ENCODE results near the gene SPATA18. TPM values are rescaled to one million over a fixed set of nuclear protein-coding genes. Genes with fewer than 3 reads are reported as not detected.

Gene SPATA18
- total and polyA plus RNA-seq, 2 of the 8 experiments (the other 6 are each of a cell fraction or from before 2014, with no cell fraction given) = 1.4 to 2.4 TPM

DNA sequence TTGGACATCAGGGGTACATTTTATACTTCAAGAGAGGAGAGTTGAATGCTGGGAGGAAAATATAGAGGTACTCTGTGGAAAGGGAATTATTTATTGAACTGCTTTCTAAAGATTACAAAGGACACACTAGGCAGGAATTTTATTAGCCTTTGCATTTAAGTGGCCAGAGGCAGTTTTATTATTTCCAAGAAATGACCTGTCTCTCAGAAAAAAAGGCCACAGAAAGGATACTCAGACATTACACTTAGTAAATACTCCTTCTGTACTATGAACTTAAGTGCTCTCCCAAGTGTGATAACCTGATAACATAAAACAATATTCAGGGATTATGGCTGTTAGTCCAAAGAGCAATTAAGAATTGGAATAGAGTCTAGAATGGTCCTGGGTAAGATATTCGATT is 38.5 kb upstream of the SPATA18 start:
- no peak overlapping the region for H2AK5ac ChIP-seq (ENCODE audit: low read depth, low read length)
- no peak overlapping the region for H2AFZ ChIP-seq (ENCODE audit: low read length)
- H3K23me2 ChIP-seq (ENCODE audit: low read depth, low read length) = no peaks in the 10 kb centered on the region
- no peak for DNase-seq (ENCODE audit: low read depth in 1 of 2, low spot score in 2 of 2)
- no peak overlapping the region for H4K8ac ChIP-seq (ENCODE audit: extremely low read depth, insufficient read depth, low read length)
- H3K4ac ChIP-seq (replicated peaks; ENCODE audit: insufficient read length, low read depth, low read length) = no peak overlapping the region
- H3K14ac ChIP-seq (ENCODE audit: insufficient read length) = no peak overlapping the region
- H2BK15ac ChIP-seq (ENCODE audit: low read length) = no peak overlapping the region
- no peak overlapping the region for H2BK20ac ChIP-seq (ENCODE audit: low read length)
- no peak overlapping the region for H4K5ac ChIP-seq (ENCODE audit: insufficient read length, low read depth, low read length)
- no peak for FAIRE-seq
- H3K36me3 ChIP-seq (ENCODE audit: control insufficient read depth in 2 of 4, insufficient read depth in 4 of 4, low read length in 3 of 4) = no peaks in the 10 kb centered on the region
- no peaks in the 10 kb centered on the region for H3K79me2 ChIP-seq (ENCODE audit: control insufficient read depth in 1 of 2, insufficient read depth in 2 of 2, low read length in 2 of 2)
- no peak overlapping the region for H3K56ac ChIP-seq (replicated peaks; ENCODE audit: insufficient read length, low read depth, low read length)
- WGBS, 2 experiments (ENCODE audit: extremely low coverage in 1 of 2, insufficient coverage in 1 of 2, insufficient read length in 1 of 2, insufficient replicate concordance in 2 of 2, low coverage in 1 of 2, low lambda C conversion rate in 2 of 2, missing lambda C conversion rate in 1 of 2) = 100% methylated on average over 1 of the region's 1 CpG; no CpG with 5 or more reads in 1 of the 2 experiments
- no peak overlapping the region for H3K4me3 ChIP-seq (ENCODE audit: extremely low read depth in 1 of 4, insufficient read depth in 2 of 4, low read depth in 3 of 4, low read length in 4 of 4)
- H3K9me3 ChIP-seq (ENCODE audit: insufficient read depth in 2 of 2, low read depth in 1 of 2, low read length in 1 of 2) = no peaks in the 10 kb centered on the region
- ChIA-PET CTCF (ENCODE audit: partially characterized antibody) (no interaction called here), POLR2A (ENCODE audit: partially characterized antibody) (interaction anchor here (0.6 kb wide), 1 partner anchor 12 kb away, joined by 4 read pairs; no protein-coding TSS in a partner anchor)
- H4K20me1 ChIP-seq (replicated peaks in 1 of 2; ENCODE audit: control insufficient read depth in 1 of 2, insufficient read depth in 2 of 2, low read length in 2 of 2) = no peaks in the 10 kb centered on the region
- H3K18ac ChIP-seq (ENCODE audit: extremely low read depth, low read length) = no peak overlapping the region
- H4K91ac ChIP-seq (replicated peaks; ENCODE audit: insufficient read length, low read length) = no peak overlapping the region
- no peak overlapping the region for H3K9ac ChIP-seq (replicated peaks in 1 of 4; ENCODE audit: extremely low read depth in 1 of 4, low read depth in 3 of 4, low read length in 3 of 4)
- no peaks in the 10 kb centered on the region for H3K4me1 ChIP-seq (replicated peaks in 1 of 4; ENCODE audit: control insufficient read depth in 3 of 4, insufficient read depth in 4 of 4, low read length in 3 of 4)
- no peaks in the 10 kb centered on the region for H3K79me1 ChIP-seq (ENCODE audit: low read depth, low read length)
- H3K27me3 ChIP-seq (replicated peaks in 1 of 4; ENCODE audit: control insufficient read depth in 3 of 4, extremely low read depth in 1 of 4, insufficient read depth in 3 of 4, low read length in 3 of 4) = no peaks in the 10 kb centered on the region
- no peak overlapping the region for H3K23ac ChIP-seq (ENCODE audit: insufficient read length)
- no peak overlapping the region for H3K4me2 ChIP-seq (ENCODE audit: insufficient read depth in 1 of 2, low read depth in 2 of 2, low read length in 2 of 2)
- H2BK5ac ChIP-seq (ENCODE audit: low read depth, low read length) = no peak overlapping the region
- no peak overlapping the region for H3K27ac ChIP-seq (ENCODE audit: low read depth, low read length)
- no peak for TF ChIP-seq CBX8 (IDR thresholded peaks at IDR 0.05; ENCODE audit: borderline replicate concordance, low read depth, low read length)
- TF ChIP-seq CBX5 (IDR thresholded peaks at IDR 0.05; ENCODE audit: low read depth, low read length) = no peak
- no peak for TF ChIP-seq ASH2L (IDR thresholded peaks at IDR 0.05; ENCODE audit: low read length)
- no peak for TF ChIP-seq CREB1 (IDR thresholded peaks at IDR 0.05)
- no peak for TF ChIP-seq RXRA (IDR thresholded peaks at IDR 0.05; ENCODE audit: insufficient read depth, low read depth, low read length)
- TF ChIP-seq TEAD4 (IDR thresholded peaks at IDR 0.05; ENCODE audit: low read depth, low read length) = no peak
- TF ChIP-seq, protein P1, sequence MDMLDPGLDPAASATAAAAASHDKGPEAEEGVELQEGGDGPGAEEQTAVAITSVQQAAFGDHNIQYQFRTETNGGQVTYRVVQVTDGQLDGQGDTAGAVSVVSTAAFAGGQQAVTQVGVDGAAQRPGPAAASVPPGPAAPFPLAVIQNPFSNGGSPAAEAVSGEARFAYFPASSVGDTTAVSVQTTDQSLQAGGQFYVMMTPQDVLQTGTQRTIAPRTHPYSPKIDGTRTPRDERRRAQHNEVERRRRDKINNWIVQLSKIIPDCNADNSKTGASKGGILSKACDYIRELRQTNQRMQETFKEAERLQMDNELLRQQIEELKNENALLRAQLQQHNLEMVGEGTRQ (IDR thresholded peaks at IDR 0.05; ENCODE audit: low read length) = no peak
- no peak for TF ChIP-seq YY1 (IDR thresholded peaks at IDR 0.05; ENCODE audit: low read depth, low read length)
- TF ChIP-seq, protein P2, sequence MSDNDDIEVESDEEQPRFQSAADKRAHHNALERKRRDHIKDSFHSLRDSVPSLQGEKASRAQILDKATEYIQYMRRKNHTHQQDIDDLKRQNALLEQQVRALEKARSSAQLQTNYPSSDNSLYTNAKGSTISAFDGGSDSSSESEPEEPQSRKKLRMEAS (IDR thresholded peaks at IDR 0.05) = no peak
- TF ChIP-seq EZH2 (IDR thresholded peaks at IDR 0.05; ENCODE audit: low read depth, low read length, severe bottlenecking) = no peak
- no peak for TF ChIP-seq TCF12 (IDR thresholded peaks at IDR 0.05; ENCODE audit: low read depth, low read length)
- no peak overlapping the region for H2BK120ac ChIP-seq (replicated peaks; ENCODE audit: low read depth, low read length)
- no peak overlapping the region for H2BK12ac ChIP-seq (ENCODE audit: low read depth, low read length)

All from H1 (cell line).